Activated naive CD4-positive, alpha-beta T cell treated with Interleukin-2 at 50 U/mL for 16 hours (primary cell): ENCODE data around the gene PDE6B.
"Not testable (repeated sequence)": the region's sequence is repeated elsewhere in the genome, so short reads cannot be mapped to it uniquely, and the experiment has no call there.

Experiments used
- DNase-seq: peaks from one replicate; pipeline ENCODE4 v3.0.0-alpha.2; 2020

PDE6B gene

DNA sequence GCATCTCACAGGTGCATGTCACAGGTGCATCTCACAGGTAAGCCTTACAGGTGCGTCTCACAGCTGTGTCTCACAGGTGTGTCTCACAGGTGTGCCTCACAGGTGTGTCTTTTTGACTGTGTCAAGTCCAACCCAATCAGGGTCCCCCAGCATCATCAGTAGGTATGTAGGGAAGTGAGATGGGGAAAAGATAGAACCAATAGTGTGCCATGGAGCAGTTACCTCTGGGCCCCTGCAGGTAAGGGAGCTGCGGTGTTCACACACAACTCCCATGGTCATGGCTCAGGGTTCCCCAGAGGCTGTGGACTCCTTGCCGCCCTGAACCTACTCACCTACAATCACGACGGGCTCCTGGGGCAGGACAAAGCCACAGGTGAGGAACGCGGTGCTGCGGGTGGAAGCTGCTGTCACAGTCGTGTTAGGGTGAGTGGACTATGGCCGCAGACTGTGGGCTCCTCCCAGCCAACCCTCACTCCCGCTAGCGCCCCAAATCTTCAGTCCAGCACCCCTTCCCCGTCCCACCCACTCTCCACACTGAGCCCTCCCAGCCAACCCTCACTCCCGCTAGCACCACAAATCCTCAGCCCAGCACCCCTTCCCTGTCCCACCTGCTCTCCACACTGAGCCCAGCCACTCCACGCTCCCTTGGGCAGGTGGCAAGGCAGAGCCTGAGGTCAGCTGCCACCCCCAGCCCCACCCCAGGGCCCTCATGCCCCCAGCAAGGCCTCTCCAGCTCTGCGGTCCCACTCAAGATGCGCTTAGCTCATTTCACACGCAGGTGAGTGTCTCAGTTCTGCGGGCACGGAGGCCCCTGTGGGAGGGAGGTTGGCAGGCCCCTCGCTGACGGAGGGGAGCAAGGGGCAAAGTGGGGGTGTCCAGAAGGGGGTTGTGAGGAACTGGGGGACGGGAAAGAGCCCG is 2.1 kb upstream of the PDE6B start:
- DNase-seq: no peak

DNA sequence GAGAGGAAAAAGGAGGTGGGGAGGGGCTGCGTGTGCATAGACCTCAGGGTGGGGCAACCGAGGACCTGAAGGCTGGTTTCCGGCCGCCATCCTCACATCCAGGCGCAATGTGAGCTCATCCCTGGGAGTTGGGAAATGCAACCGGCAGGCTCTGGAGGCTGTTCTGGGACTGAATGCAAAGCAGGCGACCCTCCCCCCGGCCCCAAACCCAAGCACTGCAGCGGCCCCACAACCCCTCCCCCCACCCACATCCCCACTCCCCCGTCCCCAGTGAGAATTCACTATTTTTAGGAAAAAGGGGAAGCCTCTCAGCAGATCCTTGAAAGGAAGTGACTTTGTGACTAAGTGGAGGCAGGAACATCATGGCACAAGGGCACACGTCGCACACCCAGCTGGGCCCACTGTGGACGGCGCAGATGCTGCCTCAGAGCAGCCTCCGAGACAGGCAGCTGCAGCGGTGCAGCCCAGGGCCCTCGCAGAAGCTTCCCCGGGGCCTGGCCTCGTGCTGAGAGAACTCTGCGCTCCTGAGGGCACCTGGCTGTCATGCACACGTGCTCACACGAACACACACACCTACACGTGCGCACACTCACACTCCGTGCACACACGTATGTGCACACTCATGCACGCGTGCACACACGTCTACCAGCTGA is 1.3 kb upstream of the PDE6B start:
- DNase-seq: no peak

DNA sequence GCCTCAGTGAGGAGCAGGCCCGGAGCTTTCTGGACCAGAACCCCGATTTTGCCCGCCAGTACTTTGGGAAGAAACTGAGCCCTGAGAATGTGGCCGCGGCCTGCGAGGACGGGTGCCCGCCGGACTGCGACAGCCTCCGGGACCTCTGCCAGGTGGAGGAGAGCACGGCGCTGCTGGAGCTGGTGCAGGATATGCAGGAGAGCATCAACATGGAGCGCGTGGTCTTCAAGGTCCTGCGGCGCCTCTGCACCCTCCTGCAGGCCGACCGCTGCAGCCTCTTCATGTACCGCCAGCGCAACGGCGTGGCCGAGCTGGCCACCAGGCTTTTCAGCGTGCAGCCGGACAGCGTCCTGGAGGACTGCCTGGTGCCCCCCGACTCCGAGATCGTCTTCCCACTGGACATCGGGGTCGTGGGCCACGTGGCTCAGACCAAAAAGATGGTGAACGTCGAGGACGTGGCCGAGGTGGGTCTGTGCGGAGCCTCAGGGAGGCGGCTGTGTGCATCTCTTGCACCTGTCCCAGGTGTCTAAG is 323 bp downstream of the PDE6B start:
- no peak for DNase-seq

DNA sequence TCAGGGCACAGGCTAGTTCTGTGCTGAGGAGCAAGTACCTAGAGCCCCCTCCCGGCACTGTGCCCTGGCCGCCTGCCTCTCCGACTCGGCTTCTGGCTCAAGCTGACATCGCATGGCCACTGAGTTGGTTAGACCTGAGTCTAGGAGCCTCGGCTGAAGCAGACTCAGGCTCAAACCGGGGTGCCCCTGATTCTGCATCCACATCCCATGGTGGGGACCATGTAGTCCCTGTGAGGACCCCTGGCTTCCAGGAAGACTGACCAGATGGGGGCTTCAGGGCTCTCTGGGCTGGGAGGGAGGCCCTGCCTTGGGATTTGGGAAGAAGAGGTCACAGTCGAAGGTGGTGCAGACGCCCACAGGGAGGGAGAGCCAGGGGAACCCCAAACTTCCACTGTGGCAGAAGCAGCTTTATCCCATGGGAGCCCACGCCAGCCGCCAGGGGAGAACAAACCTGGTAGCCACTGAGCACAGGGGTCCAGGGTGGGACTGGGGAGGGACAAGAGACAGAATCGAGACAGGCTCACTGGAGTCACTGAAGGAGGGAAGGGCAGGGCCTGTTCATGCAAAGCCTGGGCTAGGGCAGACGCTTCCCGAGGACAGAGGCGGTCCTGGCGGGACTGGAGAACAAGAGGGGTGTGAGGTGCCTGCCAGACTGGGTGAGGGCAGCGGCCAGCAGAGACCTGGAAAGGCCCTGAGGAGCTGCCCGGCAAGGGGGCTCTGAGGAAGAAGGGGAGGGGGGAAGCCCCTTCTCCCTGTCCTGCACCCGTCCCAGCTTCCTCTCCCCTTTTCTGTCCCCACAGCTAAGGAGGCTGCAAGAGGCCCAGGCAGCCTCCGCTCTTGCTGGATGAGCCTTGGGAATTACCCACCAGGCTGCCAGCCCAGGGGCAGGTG is 1.1 kb downstream of the PDE6B start:
- no peak for DNase-seq

GRCh38 chr4:627347-628125 is 2.2 kb downstream of the PDE6B start:
- no peak for DNase-seq

DNA sequence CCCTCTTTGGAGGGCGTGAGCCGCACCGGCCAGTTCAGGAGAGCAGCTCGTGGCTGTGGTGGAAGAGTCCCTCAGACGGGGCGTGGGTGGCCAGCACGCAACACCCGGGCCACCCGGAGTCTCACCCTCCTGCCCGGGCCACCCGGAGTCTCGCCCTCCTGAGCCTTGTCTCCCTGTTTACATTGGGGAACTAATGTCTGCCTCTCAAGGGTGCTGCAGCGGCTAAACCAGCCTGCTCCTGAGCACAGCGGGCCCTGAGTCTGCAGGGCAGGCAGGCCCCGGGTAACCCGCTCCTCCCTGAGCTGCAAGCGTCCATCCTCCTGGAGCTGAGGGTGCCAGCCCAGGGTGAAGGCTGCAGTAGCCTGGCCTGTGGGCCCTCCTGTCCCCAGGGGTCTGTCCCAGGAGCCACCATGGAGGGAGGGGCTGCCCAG is 3.0 kb downstream of the PDE6B start:
- no peak for DNase-seq

DNA sequence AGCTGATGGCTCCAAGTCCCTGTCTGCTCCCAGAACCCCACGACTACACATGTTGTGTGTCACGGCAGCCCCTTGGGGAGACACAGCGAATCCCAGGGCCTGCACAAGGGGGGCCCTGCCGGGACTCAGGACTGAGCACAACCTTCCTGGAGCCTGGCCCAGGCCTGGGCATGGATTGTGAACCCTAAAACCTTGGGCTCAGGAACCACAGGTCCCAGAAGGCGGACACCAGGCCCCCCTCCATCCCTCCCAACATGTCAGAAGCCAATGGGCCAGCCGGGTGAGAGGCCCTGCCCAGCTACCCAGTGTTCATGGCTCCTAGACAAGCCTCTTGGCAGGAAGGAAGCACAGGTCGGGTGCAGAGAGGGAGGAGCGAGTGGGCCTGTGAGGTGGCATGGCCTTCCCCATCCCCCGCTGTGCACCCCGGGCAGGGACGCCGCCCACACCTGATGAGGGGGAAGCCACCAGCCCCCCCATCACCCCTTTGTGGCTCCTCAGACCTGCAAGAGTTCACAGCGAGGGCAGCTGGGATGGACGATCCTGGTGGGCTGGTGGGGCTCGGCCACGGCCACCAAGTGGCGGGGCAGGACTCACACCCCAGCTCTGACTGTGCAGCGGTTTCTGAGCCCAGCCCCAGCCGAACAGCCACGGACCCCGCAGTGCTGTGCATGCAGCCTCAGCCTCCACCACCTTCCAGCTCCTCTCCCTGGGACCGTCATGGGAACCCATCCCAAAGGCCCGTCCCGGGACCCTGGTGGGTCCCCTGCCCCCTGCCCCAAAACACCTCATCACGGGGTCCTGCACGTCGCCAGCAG is 3.7 kb downstream of the PDE6B start:
- DNase-seq: no peak

DNA sequence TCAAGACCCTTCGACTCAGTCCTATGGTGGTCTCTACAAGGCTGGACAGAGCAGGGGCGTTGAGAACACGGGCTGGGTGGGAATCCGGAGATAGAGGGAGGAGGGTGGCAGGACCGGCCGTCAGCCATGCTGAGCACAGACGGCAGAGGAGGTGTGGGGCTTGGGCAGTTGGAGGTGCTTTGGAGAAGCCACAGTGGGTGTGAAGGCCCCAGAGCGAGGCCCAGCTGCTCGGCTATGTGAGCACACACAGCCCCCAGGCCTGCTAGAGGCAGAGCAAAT is 4.2 kb downstream of the PDE6B start:
- DNase-seq: no peak

DNA sequence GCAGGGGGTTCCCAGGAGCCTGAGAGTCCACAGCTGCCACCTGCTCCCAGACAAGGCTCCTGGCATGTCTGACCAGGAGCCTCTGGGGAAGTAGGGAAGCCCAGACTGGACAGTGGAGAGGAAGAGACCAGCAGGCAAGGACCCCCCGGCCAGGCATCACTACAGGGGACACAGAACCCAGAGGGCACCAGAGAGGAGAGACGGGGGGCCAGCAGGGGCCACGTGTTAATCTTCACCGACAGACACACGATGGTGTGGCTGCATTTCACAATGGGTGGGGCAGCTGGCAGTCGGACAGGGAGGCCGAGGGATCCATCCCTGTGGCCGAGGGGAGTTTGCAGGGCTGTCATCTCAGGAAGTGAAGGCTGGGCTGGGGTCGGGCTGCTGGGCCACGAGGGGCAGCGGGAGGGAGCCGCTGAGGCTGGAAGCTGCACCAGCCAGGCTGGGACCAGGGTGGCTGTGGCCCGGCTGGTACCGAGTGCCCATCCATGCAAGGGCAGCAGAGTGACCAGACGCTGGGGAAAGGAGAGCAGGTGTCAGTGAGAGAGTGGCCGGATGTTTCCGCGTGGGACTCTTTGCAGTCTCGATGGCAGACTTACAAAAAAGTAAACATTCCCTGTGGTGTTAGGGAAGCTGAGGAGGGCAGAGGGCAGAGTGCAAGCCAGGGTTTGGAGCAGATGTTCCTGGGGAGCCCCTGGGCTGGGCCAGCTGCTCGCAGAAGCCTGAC is 4.7 kb downstream of the PDE6B start:
- no peak for DNase-seq

GRCh38 chr4:630656-631055 is 5.3 kb downstream of the PDE6B start:
- DNase-seq: no peak

GRCh38 chr4:632196-632790 is 6.9 kb downstream of the PDE6B start:
- DNase-seq: no peak

- no peak for DNase-seq
Observed at GRCh38 chr4:632926-633325, 7.6 kb downstream of the PDE6B start.

- DNase-seq: no peak
Observed at GRCh38 chr4:633406-633805, 8.0 kb downstream of the PDE6B start.

DNA sequence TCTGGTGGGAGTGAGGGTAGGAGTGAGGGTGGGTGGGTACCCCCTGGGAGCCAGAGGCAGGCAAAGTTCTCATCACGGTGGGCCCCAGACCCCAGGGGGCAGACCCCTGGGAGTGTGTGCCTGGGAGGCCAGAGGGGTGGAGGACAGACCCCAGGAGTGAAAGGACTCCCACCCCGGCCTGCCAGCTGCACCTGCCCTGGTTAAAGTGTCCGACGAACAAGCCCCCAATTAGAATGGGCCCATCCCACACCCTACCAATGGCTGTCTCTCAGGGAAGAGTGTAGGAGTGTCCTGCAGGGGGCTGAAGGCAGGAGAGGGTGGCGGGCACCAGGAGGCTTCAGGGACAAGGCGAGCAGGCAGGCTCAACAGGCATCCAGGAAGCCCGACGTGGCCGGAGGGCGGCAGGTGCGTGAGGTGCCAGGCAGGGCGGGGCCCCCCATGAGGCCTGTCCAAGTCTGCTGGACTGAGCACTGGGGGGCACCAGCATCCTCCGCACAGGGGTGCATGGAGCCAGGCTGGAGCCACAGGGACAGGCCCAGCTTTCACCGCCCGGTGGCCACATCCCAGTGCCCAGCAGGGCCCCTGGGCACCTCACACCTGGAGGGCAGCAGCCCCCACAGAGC is 8.7 kb downstream of the PDE6B start:
- DNase-seq: no peak

GRCh38 chr4:634599-634985 is 9.2 kb downstream of the PDE6B start:
- DNase-seq: no peak

GRCh38 chr4:635066-635835 is 9.9 kb downstream of the PDE6B start:
- DNase-seq: not testable (repeated sequence)

DNA sequence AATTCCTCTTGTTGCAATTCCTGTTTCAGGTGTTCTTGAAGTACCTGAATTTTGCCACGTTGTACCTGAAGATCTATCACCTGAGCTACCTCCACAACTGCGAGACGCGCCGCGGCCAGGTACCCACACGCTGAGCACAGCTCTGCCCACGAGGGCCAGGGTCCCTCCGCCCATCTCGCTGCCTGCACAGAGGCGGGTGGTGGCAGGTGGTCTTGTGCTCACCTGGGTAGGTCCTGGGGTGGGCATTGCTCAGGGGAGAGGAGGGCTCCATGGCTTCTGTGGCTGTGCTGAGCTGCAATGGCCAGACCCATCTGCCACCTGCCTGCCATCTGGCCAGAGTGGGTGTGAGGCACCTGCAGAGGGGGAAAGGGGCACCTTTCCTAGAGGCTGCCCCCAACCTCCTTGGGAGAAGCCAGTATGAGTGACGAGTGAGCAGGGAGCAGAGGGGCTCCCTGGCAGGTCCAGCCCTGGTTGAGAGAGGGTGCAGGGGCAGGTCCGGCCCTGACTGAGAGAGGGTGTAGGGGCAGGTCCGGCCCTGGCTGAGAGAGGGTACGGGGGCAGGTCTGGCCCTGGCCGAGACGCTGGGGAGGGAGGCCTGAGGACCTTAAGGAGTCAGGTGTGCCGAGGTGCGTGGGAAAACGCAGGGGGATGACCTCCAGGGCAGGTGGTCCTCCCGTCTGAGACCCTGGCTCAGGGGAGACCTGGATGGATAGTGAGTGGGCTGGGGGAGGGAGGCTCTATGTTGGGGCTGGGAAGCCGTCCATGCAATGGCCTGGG is 10.7 kb downstream of the PDE6B start:
- no peak for DNase-seq

- no peak for DNase-seq
Observed at GRCh38 chr4:636628-637159, 11.3 kb downstream of the PDE6B start.
